Keratinocyte (primary cell): ENCODE data around the gene PRKCA. TPM values are rescaled to one million over a fixed set of nuclear protein-coding genes. Genes with fewer than 3 reads are reported as not detected.

Source experiments
- DNase-seq: peaks from one replicate; pipeline ENCODE4 v3.0.0-alpha.2; 2011; ENCODE audit warnings: low read depth, missing footprints, low spot score
- FAIRE-seq: peaks from 2 replicates; lab custom pipeline; 2011; peaks lifted over from hg19 to GRCh38; lab: Jason Lieb, UNC
- H2AFZ ChIP-seq: 2 replicates; pipeline ENCODE4 v1.6.0; 2012; ENCODE audit warnings: low read length, control low read depth, inconsistent platforms; ENCODE audit not compliant: control insufficient read depth
- H3K27ac ChIP-seq: 2 replicates; pipeline ENCODE4 v1.5.1; 2011; ENCODE audit warnings: low read length; ENCODE audit not compliant: control insufficient read depth, insufficient read depth
- H3K27me3 ChIP-seq: 3 replicates; pipeline ENCODE4 v1.6.0; 2011; ENCODE audit warnings: low read length; ENCODE audit not compliant: control insufficient read depth, insufficient read depth; ENCODE audit errors: extremely low read depth
- H3K36me3 ChIP-seq, 2 experiments: 2 replicates in 1 of 2; 3 replicates in 1 of 2; pipeline ENCODE4 v1.5.1; 2011; ENCODE audit warnings: low read length in 2 of 2, mild to moderate bottlenecking in 1 of 2; ENCODE audit not compliant: control insufficient read depth in 2 of 2, insufficient read depth in 2 of 2; ENCODE audit errors: extremely low read depth in 1 of 2
- H3K4me1 ChIP-seq: 3 replicates; pipeline ENCODE4 v1.5.1; 2011; ENCODE audit warnings: low read length; ENCODE audit not compliant: control insufficient read depth, insufficient read depth; ENCODE audit errors: extremely low read depth
- H3K4me2 ChIP-seq: 3 replicates; pipeline ENCODE4 v1.6.0; 2011; ENCODE audit warnings: low read depth, low read length; ENCODE audit not compliant: control insufficient read depth, insufficient read depth; ENCODE audit errors: extremely low read depth
- H3K4me3 ChIP-seq, 3 experiments: fragments of 200-600 bp in 1 of 3; sonication (generic) in 1 of 3; 2 replicates in 2 of 3; 3 replicates in 1 of 3; pipeline ENCODE4 v1.5.1; 2011 to 2016; ENCODE audit warnings: low read length in 3 of 3, mild to moderate bottlenecking in 3 of 3, control low read depth in 2 of 3, inconsistent platforms in 1 of 3, low read depth in 1 of 3, mixed read lengths in 1 of 3, mixed run types in 1 of 3, moderate library complexity in 1 of 3; ENCODE audit not compliant: control insufficient read depth in 2 of 3, insufficient read depth in 2 of 3; ENCODE audit errors: extremely low read depth in 1 of 3
- H3K79me2 ChIP-seq: 2 replicates; pipeline ENCODE4 v1.6.0; 2012; ENCODE audit warnings: low read length; ENCODE audit not compliant: control insufficient read depth, insufficient read depth
- H3K9ac ChIP-seq: 3 replicates; pipeline ENCODE4 v1.6.0; 2011; ENCODE audit warnings: low read length; ENCODE audit not compliant: control insufficient read depth, insufficient read depth; ENCODE audit errors: extremely low read depth
- H3K9me1 ChIP-seq: 3 replicates; pipeline ENCODE4 v1.6.0; 2011; ENCODE audit warnings: low read length; ENCODE audit not compliant: control insufficient read depth, insufficient read depth; ENCODE audit errors: extremely low read depth
- H3K9me3 ChIP-seq: 2 replicates; pipeline ENCODE4 v1.5.1; 2012; ENCODE audit warnings: low read depth, low read length; ENCODE audit not compliant: control insufficient read depth
- H4K20me1 ChIP-seq: 3 replicates; pipeline ENCODE4 v1.6.0; 2011; ENCODE audit warnings: low read length; ENCODE audit not compliant: control insufficient read depth, insufficient read depth; ENCODE audit errors: extremely low read depth
- CTCF ChIP-seq, 3 experiments: IDR thresholded peaks in 1 of 3; conservative IDR thresholded peaks in 1 of 3; optimal IDR thresholded peaks in 1 of 3; 2 replicates in 2 of 3; 3 replicates in 1 of 3; pipeline versions ENCODE3 to v1.5.1; 2011; ENCODE audit warnings: low read length in 3 of 3, mild to moderate bottlenecking in 3 of 3, moderate library complexity in 2 of 3, control low read depth in 1 of 3, inconsistent platforms in 1 of 3; ENCODE audit not compliant: insufficient read depth in 2 of 3; ENCODE audit errors: extremely low read depth in 1 of 3
- EZH2 ChIP-seq: IDR thresholded peaks from one replicate; pipeline ENCODE4 v1.6.1; 2012; ENCODE audit warnings: inconsistent platforms, mild to moderate bottlenecking, low read length, moderate library complexity
- dilution Hi-C: fragments of 300-500 bp; cut with MboI; formaldehyde crosslinking; loops from one replicate; pipeline ENCODE4 v1.7.0; 2020; ENCODE audit warnings: low sequenced_read_pairs; ENCODE audit not compliant: extremely low pct_ligation_motif_present
- polyA plus RNA-seq, 5 experiments: library from polyadenylated mRNA; depleted of rRNA in 3 of 5; stranded (reverse) in 3 of 5; stranded (forward) in 1 of 5; unstranded in 1 of 5; fragments of >200 nt; gene quantifications; 1 replicate in 1 of 5; 2 replicates in 3 of 5; 3 replicates in 1 of 5; pipeline versions ENCODE4 v1.2.1 to v1.2.3, GENCODE V29; 2011 to 2012; ENCODE audit warnings: missing spikeins in 2 of 5, low read depth in 1 of 5, low replicate concordance in 1 of 5
- small RNA-seq, 3 experiments: library from RNA; depleted of rRNA; stranded (forward); fragments of <200 nt; gene quantifications; one replicate each; pipeline ENCODE3, GENCODE V24; 2012; ENCODE audit warnings: low read depth in 3 of 3, low replicate concordance in 1 of 3; ENCODE audit not compliant: insufficient read length in 3 of 3

The PRKCA gene
- polyA plus RNA-seq, 1 donor (not counting 4 experiments of a cell fraction or from before 2014, with no cell fraction given): 3.6 TPM

- DNase-seq: no peak
- H3K4me2 ChIP-seq: no peak overlapping the region
- H2AFZ ChIP-seq: no peak overlapping the region
- H3K79me2 ChIP-seq: no peaks in the 10 kb centered on the region
- H3K9me1 ChIP-seq: no peaks in the 10 kb centered on the region
- no peak for FAIRE-seq
- H3K36me3 ChIP-seq: no peaks in the 10 kb centered on the region
- no peaks in the 10 kb centered on the region for H3K4me1 ChIP-seq
- H3K27ac ChIP-seq: no peak overlapping the region
- H3K9ac ChIP-seq: no peak overlapping the region
- dilution Hi-C loops: no loop called here
- TF ChIP-seq EZH2: no peak
- TF ChIP-seq CTCF (optimal IDR thresholded peaks at IDR 0.05 in 1 of 3, IDR thresholded peaks at IDR 0.05 in 1 of 3, conservative IDR thresholded peaks at IDR 0.05 in 1 of 3; ENCODE audit: extremely low read depth in 1 of 3, insufficient read depth in 2 of 3, low read length in 3 of 3): no peak
- H3K4me3 ChIP-seq: no peak overlapping the region
- H4K20me1 ChIP-seq: no peaks in the 10 kb centered on the region
- no peaks in the 10 kb centered on the region for H3K27me3 ChIP-seq
- H3K9me3 ChIP-seq: no peaks in the 10 kb centered on the region
Measured at GRCh38 chr17:66859353-66859752, 556.9 kb downstream of the PRKCA start.

GRCh38 chr17:66860204-66860603 lies 557.8 kb downstream of the PRKCA start:
- TF ChIP-seq CTCF (optimal IDR thresholded peaks at IDR 0.05 in 1 of 3, IDR thresholded peaks at IDR 0.05 in 1 of 3, conservative IDR thresholded peaks at IDR 0.05 in 1 of 3; ENCODE audit: extremely low read depth in 1 of 3, insufficient read depth in 2 of 3, low read length in 3 of 3) (no peak), EZH2 (no peak)
- no peak overlapping the region for H3K27ac ChIP-seq
- H2AFZ ChIP-seq: no peak overlapping the region
- no peak overlapping the region for H3K4me3 ChIP-seq
- no peak overlapping the region for H3K9ac ChIP-seq
- no peak overlapping the region for H3K4me2 ChIP-seq
- no peaks in the 10 kb centered on the region for H3K9me1 ChIP-seq
- dilution Hi-C loops: no loop called here
- DNase-seq (no peak), FAIRE-seq (no peak)
- no peaks in the 10 kb centered on the region for H4K20me1 ChIP-seq
- no peaks in the 10 kb centered on the region for H3K79me2 ChIP-seq
- no peaks in the 10 kb centered on the region for H3K9me3 ChIP-seq
- H3K27me3 ChIP-seq: no peaks in the 10 kb centered on the region
- H3K36me3 ChIP-seq: no peaks in the 10 kb centered on the region
- H3K4me1 ChIP-seq: no peaks in the 10 kb centered on the region

Small RNA genes lying within 50 kb of the gene (small RNA-seq; reads per million reads assigned to genes)
- 0 reads per million in 3 experiments for gene MIR634
- gene RN7SL735P: 0 reads per million in 3 experiments
- 0 to 2.0 (median 0) reads per million in 3 experiments for gene RNA5SP444
- 0 to 0.33 (median 0) reads per million in 3 experiments for gene RNA5SP445
- 0 reads per million in 3 experiments for gene RNU6-928P

Other genes with a start within 250 kb of the PRKCA start
- 1.5 to 2.6 TPM (median 2.1 TPM) in 3 replicates for gene CEP112, start 110.5 kb upstream of the PRKCA start, polyA plus RNA-seq
- gene APOH, start 73.2 kb upstream of the PRKCA start, polyA plus RNA-seq: not detected in 3 replicates